Spleen (tissue), 11 donors: Measurements from ENCODE around the gene RAB11B. TPM values are rescaled to one million over a fixed set of nuclear protein-coding genes. Genes with fewer than 3 reads are reported as not detected.
A peak's percentile ranks its signal among the peaks of the same experiment; 100 is the strongest.

ENCODE experiments used
- DNase-seq: peaks from one replicate; pipeline ENCODE4 v3.0.0-alpha.2; 2020
- H3K27ac ChIP-seq, 8 donors: fragments of 200-600 bp; sonication (generic) in 7 of 8; 1 replicate in 4 of 8; 2 replicates in 4 of 8; pipeline versions ENCODE4 v1.5.0 to v1.8.0; 2016 to 2021; ENCODE audit warnings: inconsistent platforms in 4 of 8, mild to moderate bottlenecking in 4 of 8, moderate library complexity in 1 of 8
- H3K27me3 ChIP-seq, 7 donors: fragments of 200-600 bp; sonication (generic) in 6 of 7; replicated peaks in 1 of 7; 1 replicate in 4 of 7; 2 replicates in 3 of 7; pipeline versions ENCODE4 v1.5.0 to v1.8.0; 2016 to 2021; ENCODE audit warnings: inconsistent platforms in 3 of 7, mild to moderate bottlenecking in 1 of 7
- H3K36me3 ChIP-seq, 6 donors: fragments of 200-600 bp; sonication (generic) in 5 of 6; 1 replicate in 4 of 6; 2 replicates in 2 of 6; pipeline versions ENCODE4 v1.5.0 to v1.8.0; 2016 to 2021; ENCODE audit warnings: inconsistent platforms in 2 of 6
- H3K4me1 ChIP-seq, 6 donors: fragments of 200-600 bp; sonication (generic) in 5 of 6; 1 replicate in 3 of 6; 2 replicates in 3 of 6; pipeline versions ENCODE4 v1.5.0 to v1.8.0; 2016 to 2021; ENCODE audit warnings: inconsistent platforms in 3 of 6
- H3K4me3 ChIP-seq, 8 donors: fragments of 200-600 bp; sonication (generic) in 7 of 8; 1 replicate in 4 of 8; 2 replicates in 4 of 8; pipeline versions ENCODE4 v1.5.0 to v1.8.0; 2016 to 2021; ENCODE audit warnings: inconsistent platforms in 4 of 8, mild to moderate bottlenecking in 4 of 8, moderate library complexity in 2 of 8
- H3K9me3 ChIP-seq, 8 donors: fragments of 200-600 bp; sonication (generic) in 7 of 8; 1 replicate in 4 of 8; 2 replicates in 4 of 8; pipeline versions ENCODE4 v1.5.0 to v1.8.0; 2016 to 2021; ENCODE audit warnings: inconsistent platforms in 4 of 8
- CTCF ChIP-seq, 11 experiments: fragments of 200-600 bp in 7 of 11; fragments of 450-650 bp in 4 of 11; sonication (generic) in 4 of 11; IDR thresholded peaks in 8 of 11; conservative IDR thresholded peaks in 3 of 11; 1 replicate in 7 of 11; 2 replicates in 4 of 11; pipeline versions ENCODE4 v1.4.0 to v1.8.0; 2016 to 2021; ENCODE audit warnings: antibody characterized with exemption in 11 of 11, inconsistent platforms in 4 of 11, mild to moderate bottlenecking in 1 of 11
- POLR2A ChIP-seq, 3 donors: fragments of 450-650 bp; IDR thresholded peaks; one replicate each; pipeline ENCODE4 v1.5.1; 2017; ENCODE audit warnings: antibody characterized with exemption in 3 of 3, mild to moderate bottlenecking in 1 of 3
- POLR2AphosphoS5 ChIP-seq, 3 donors: sonication (generic); formaldehyde crosslinking; IDR thresholded peaks; one replicate each; pipeline ENCODE4 v1.5.1; 2017; ENCODE audit warnings: antibody characterized with exemption in 3 of 3
- WGBS, 5 donors: extraction: QIAGEN DNeasy Blood & Tissue Kit in 3 of 5; methylation state at CpG; one replicate each; pipeline versions ENCODE4 v1.1.5 to v1.1.7; 2013 to 2018; 5-methylcytosine and 5-hydroxymethylcytosine counted together
- intact Hi-C: fragments of 100-400 bp; cut with DNase I; formaldehyde crosslinking; loops from one replicate; pipeline ENCODE4 v1.15.0; 2023; ENCODE audit warnings: low total_unique reads
- polyA plus RNA-seq, 3 donors: library from polyadenylated mRNA; stranded (reverse); fragments of 200-250 nt; gene quantifications; one replicate each; pipeline ENCODE4 v1.2.1, GENCODE V29; 2013
- total RNA-seq, 7 donors: library from RNA; depleted of rRNA in 3 of 7; stranded (reverse); fragments of >200 nt in 3 of 7; fragmentation: NEBNext Ultra II Directional in 4 of 7; extraction: Animal tissue kit (Norgen Biotek cat#: 25700) in 4 of 7; gene quantifications; one replicate each; pipeline versions ENCODE4 v1.1.0 to v1.2.1, GENCODE V29; 2016 to 2021
- donor health status: healthy with polysubstance abuse.
- donor health status: DM: no; HTN: no; CAD: no; lungs with moderate emphysema.
- donor health status: DM: no; HTN: no; CAD: no.
- donor health status: Bipolar disorder and iron deficiency.
- donor health status: healthy.
- donor health status: DM: no; HTN: no; CAD: no.
- donor health status: DM: yes; HTN: yes; CAD: no.

RAB11B gene
- total and polyA plus RNA-seq, 10 donors, result 42.0 to 114 (median 84.7) TPM

- Histone ChIP-seq H3K27me3 (peaks cover 0 to 36% (median 0%) of the 10 kb centered on the region in 7 donors), H3K4me1 (peaks cover 0 to 46% (median 26%) of the 10 kb centered on the region in 6 donors), H3K9me3 (peaks cover 0 to 7% (median 0%) of the 10 kb centered on the region in 8 donors), H3K27ac (peak overlapping the region in 3 of 8 donors; percentile 18 to 49 (median 35)), H3K36me3 (no peaks in the 10 kb centered on the region), H3K4me3 (no peak overlapping the region)
- TF ChIP-seq POLR2A (IDR thresholded peaks at IDR 0.05) (no peak), POLR2AphosphoS5 (IDR thresholded peaks at IDR 0.05) (peak in 1 of 3 donors; percentile 85)
- intact Hi-C loops, result loop anchor here (10.0 kb wide), 2 partner anchors 49 to 159 kb away; partner anchors contain the start of gene ZNF414
- 57 to 72% (median 64%) methylated on average over 6 of the region's 6 CpGs for WGBS, 5 donors
- no peak for DNase-seq
Measured at GRCh38 chr19:8355631-8356402, 34.3 kb upstream of the RAB11B start.

DNA sequence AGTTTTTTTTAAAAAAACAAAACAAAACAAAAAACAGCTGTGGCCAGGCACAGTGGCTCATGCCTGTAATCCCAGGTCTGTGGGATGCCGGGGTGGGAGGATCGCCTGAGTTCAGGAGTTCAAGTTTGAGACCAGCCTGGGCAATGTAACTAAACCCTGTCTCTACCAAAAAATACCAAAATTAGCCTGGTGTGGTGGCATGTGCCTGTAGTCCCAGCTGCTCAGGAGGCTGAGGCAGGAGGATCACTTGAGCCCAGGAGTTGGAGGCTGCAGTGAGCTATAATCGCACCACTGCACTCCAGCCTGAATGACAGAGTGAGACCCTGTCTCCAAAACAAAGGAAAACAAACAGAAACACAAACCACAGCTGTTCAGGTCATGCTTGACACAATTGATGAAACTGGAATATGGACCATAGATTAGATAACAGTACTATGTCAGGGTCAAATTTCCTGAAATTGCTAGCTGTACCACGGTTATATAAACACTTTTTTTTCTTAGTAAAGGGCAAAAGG is 33.1 kb upstream of the RAB11B start:
- intact Hi-C loops, result loop anchor here (10.0 kb wide), 2 partner anchors 48 to 158 kb away; partner anchors contain the start of gene ZNF414
- no peak overlapping the region for H3K4me3 ChIP-seq
- DNase-seq, result no peak
- peaks cover 0 to 7% (median 0%) of the 10 kb centered on the region in 8 donors for H3K9me3 ChIP-seq
- no peaks in the 10 kb centered on the region for H3K36me3 ChIP-seq
- WGBS, 5 donors, result 73 to 78% (median 77%) methylated on average over 4 of the region's 4 CpGs
- H3K4me1 ChIP-seq, result peaks cover 0 to 47% (median 28%) of the 10 kb centered on the region in 6 donors
- peaks cover 0 to 37% (median 0%) of the 10 kb centered on the region in 7 donors for H3K27me3 ChIP-seq
- TF ChIP-seq POLR2AphosphoS5 (IDR thresholded peaks at IDR 0.05) (no peak), POLR2A (IDR thresholded peaks at IDR 0.05) (no peak), CTCF (IDR thresholded peaks at IDR 0.05 in 8 of 11, conservative IDR thresholded peaks at IDR 0.05 in 3 of 11) (no peak)
- no peak overlapping the region for H3K27ac ChIP-seq

GRCh38 chr19:8358948-8359347 is 31.2 kb upstream of the RAB11B start:
- intact Hi-C loops, result loop anchor here (10.0 kb wide), 2 partner anchors 46 to 156 kb away; partner anchors contain the start of gene ZNF414
- DNase-seq, result peak; percentile 10
- no peak for TF ChIP-seq POLR2AphosphoS5 (IDR thresholded peaks at IDR 0.05)
- TF ChIP-seq POLR2A (IDR thresholded peaks at IDR 0.05), result no peak
- no peak for TF ChIP-seq CTCF (IDR thresholded peaks at IDR 0.05 in 8 of 11, conservative IDR thresholded peaks at IDR 0.05 in 3 of 11)

GRCh38 chr19:8360196-8360595 is 30.0 kb upstream of the RAB11B start:
- intact Hi-C loops, result no loop called here
- Histone ChIP-seq H3K4me1 (peaks cover 12 to 48% (median 37%) of the 10 kb centered on the region in 6 donors), H3K9me3 (peaks cover 0 to 7% (median 0%) of the 10 kb centered on the region in 8 donors)

More at GRCh38 chr19:8358948-8359347, 31.2 kb upstream of the RAB11B start:
- H3K9me3 ChIP-seq, result peaks cover 0 to 7% (median 0%) of the 10 kb centered on the region in 8 donors
- no peaks in the 10 kb centered on the region for H3K36me3 ChIP-seq
- peaks cover 0 to 39% (median 5%) of the 10 kb centered on the region in 7 donors for H3K27me3 ChIP-seq
- 88 to 95% (median 92%) methylated on average over 6 of the region's 6 CpGs for WGBS, 5 donors
- H3K27ac ChIP-seq, result no peak overlapping the region
- no peak overlapping the region for H3K4me3 ChIP-seq
- peaks cover 12 to 48% (median 37%) of the 10 kb centered on the region in 6 donors for H3K4me1 ChIP-seq

More at GRCh38 chr19:8360196-8360595, 30.0 kb upstream of the RAB11B start:
- WGBS, 5 donors, result 83 to 92% (median 90%) methylated on average over 7 to 8 of the region's 8 CpGs
- Histone ChIP-seq H3K27me3 (peaks cover 0 to 51% (median 18%) of the 10 kb centered on the region in 7 donors), H3K36me3 (no peaks in the 10 kb centered on the region), H3K27ac (no peak overlapping the region), H3K4me3 (no peak overlapping the region)
- no peak for TF ChIP-seq CTCF (IDR thresholded peaks at IDR 0.05 in 8 of 11, conservative IDR thresholded peaks at IDR 0.05 in 3 of 11)
- TF ChIP-seq POLR2A (IDR thresholded peaks at IDR 0.05), result no peak
- no peak for TF ChIP-seq POLR2AphosphoS5 (IDR thresholded peaks at IDR 0.05)
- DNase-seq, result peak; percentile 41
